Measurements from ENCODE around the gene KIAA0753.

The KIAA0753 gene

GRCh38 chr17:6641247-6641863 is 844 bp upstream of the KIAA0753 start:
- DNase-seq (ENCODE audit: low read depth), result no peak

DNA sequence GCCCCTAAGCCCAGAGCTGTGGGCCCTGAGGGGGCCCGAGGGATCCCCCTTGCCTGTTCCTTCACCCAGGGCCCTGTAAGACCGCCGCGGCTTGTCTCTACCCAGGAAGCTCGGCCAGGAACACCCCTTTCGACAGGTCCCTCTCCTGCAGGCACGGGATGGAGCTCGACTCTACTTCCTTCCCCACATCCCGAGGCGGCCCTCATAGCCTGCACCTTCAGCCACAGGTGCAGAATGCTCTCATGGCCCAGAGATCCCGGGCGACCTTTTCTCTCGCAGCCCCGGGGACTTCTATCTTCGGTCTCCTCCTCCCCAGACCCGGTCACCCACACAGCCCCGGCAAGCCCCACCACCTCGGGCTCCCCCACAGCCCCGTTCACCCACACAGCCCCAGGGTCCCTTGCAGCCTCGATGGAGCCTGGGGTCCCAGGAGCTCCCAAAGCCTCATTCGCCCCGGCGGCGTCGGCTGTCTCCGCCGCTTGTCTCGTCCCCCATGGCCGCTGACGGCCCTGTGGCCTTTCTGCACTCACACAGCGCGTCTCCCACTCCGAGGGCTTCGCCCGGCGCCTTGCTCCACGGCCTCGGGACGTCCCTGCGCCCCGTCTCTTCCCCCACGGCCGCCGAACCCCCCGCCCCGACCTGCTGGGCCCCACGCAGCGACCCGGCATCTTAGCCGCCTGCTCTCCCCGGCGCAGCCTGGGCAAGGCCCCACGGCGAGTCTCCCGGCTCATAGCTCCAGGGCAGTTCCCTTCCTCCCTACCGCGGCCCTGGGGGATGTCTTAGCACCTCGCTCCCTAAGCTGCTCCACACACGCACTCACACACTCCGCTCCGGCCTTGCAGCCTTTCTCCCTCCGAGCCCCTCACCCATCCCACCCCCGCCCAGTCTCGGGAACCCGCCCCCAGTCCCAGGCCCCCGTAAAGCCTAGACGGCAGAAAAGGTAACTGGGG is 650 bp downstream of the KIAA0753 start:
- no peak for DNase-seq (ENCODE audit: low read depth)

DNA sequence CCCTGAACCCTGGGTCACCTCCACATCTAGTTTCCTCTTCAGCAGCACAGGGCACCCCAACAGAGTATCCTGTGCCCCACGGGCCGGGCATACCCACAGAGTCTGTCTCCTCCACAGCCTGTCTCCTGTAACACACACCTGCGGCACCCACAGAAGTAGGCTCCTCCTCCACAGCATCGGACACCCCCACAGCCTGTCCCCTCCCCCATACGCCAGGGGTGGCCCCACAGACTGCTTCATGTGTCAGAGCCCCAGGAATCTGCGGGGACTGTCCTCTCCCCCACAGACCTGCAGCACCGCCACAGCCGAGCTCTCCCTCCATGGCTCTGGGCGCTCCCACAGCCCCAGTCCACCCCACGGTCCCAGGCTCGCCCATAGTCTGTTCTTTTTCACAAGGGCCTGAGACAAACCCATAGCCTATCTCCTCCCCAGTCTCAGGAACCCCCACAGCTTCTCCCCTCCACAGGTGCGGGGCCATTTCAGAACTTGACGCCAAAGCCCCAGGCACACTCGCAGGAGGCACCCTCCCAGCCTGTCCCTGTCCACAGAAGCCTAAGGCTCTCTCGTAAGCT is 1.4 kb downstream of the KIAA0753 start:
- no peak for DNase-seq (ENCODE audit: low read depth)

DNA sequence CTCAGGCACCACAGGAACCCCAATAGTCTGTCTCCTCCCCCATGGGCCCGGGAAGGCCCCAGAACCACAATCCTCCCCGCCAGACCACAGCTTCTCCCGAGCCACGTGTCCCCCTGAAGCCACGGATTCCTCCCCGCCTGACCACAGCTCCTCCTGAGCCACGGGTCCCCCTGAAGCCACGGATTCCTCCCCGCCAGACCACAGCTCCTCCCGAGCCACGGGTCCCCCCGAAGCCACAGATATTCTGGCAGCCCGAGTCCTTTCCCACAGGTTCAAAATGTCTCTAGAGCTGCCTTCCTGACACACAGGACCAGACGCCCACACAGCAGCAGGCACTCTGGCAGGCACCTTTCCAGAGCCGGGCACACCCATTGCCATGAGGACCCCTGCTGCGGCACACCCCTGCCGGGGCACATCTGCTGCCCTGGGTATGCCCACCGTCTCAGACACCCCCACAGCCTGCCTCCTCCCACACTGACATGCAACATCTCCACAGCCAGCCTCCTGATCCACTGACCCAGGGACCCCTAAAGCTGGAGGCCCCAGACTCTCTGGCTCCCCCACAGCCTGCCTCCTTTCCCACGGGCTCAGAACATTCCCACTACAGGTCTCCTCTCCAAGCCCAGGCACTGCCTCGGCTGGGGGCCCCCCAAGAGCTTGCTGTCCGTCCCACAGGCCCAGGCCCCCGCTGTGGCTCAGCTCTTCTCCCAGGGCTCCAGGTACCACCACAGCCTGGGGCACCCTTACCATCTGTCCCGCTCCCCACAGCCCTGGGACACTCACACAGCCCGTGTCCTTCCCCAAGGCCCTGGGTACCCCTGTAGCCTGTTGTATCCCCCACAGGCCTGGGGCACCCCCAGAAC is 2.2 kb downstream of the KIAA0753 start:
- DNase-seq (ENCODE audit: low read depth), result peak; percentile 46

DNA sequence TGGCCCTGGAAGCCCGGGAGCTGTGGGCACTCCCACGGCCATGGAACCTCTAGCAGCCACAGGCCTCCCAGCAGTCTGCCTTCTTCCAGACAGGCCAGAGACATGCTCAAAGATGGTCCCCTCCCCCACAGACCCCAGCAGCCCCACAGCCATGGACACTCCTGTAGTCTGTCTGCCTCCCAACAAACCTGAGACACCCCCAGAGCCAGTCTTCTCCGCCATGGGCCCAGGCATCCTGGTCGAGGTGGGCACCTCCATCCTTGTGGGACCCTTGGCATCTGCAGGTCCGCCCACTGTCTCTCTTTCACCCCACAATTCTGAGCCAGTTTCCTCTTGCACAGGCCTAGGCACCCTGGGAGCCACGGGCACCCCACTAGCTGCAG is 3.1 kb downstream of the KIAA0753 start:
- DNase-seq (ENCODE audit: low read depth), result no peak

GRCh38 chr17:6636616-6637457 is 3.7 kb downstream of the KIAA0753 start:
- DNase-seq (ENCODE audit: low read depth), result no peak

- no peak for DNase-seq (ENCODE audit: low read depth)
Observed at GRCh38 chr17:6636105-6636504, 4.4 kb downstream of the KIAA0753 start.

DNA sequence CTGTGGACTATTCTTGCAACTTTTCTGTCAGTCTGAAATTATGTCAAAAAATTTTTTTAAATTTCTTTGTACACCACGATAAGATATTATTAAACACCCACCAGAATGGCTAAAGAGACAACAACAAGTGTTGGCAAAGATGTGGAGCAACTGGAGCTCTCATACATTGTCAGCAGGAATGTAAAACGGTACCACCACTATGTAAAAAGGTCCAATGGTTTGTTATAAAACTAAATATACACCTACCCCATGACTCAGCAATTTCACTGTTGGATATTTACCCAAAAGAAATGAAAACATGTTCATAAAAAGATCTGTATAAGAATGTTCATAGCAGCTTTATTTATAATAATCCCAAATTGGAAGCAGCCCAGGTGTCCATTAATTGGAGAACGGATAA is 7.2 kb downstream of the KIAA0753 start:
- DNase-seq (ENCODE audit: low read depth), result no peak

DNA sequence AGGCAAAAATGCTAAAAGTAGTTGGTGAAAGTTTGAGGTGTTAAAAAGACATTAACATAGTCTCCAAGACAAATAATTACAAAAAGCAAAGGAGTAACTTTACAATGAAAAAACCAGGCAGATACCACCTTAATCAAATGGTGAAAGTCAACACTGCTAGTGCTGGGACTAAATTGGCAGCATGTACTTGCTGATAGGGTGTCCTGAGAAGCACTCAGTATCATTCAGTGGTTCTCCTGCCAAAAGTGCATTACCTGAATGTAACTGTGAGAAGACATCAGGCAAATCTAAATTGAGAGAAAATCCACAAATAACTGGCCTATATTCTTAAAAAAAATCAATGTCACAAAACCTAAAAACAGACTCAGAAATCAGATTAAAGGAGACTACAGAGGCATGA is 8.0 kb downstream of the KIAA0753 start:
- no peak for DNase-seq (ENCODE audit: low read depth)

- no peak for DNase-seq (ENCODE audit: low read depth)
Observed at GRCh38 chr17:6630390-6630789, 10.1 kb downstream of the KIAA0753 start.

DNA sequence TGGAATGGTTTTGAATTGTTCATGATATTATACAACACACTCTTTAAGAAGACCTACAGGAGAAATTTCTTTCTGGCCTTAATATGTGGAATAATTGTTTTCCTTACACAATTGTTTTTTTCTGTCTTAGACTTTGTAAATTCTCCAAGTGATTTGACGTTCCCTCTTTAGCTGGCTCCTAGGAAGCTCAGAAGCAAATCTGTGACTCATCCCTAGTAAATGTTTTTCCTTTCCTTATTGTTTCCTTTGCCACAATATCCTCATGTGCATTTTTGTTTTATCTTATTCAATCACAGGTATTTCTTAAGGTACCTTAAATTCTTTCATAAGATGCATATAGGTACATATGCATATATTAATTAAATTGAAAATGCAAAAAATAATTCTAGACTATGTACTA is 13.5 kb downstream of the KIAA0753 start:
- no peak for DNase-seq (ENCODE audit: low read depth)

GRCh38 chr17:6626616-6627015 is 13.9 kb downstream of the KIAA0753 start:
- no peak for DNase-seq (ENCODE audit: low read depth)

DNA sequence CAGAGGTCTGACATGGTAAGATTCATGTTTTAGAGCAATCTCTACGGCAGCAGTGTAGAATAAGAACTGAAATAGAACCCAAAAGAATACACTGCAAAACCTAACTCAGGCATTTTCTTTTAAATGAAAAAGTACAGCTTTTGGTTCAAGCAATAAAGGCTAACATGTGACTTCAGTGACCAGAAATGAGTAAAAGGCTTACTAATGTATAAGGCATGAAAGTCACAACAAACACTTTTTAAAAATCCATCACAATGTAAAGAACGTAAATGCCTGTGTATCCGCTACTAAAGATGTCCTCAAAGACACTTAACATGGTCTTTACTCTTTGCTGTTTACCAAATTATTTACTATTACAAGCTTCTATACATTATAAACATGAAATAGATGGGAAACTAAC is 16.6 kb downstream of the KIAA0753 start:
- DNase-seq (ENCODE audit: low read depth), result no peak

- DNase-seq (ENCODE audit: low read depth), result no peak
Observed at GRCh38 chr17:6611231-6611630, 29.3 kb downstream of the KIAA0753 start.

DNA sequence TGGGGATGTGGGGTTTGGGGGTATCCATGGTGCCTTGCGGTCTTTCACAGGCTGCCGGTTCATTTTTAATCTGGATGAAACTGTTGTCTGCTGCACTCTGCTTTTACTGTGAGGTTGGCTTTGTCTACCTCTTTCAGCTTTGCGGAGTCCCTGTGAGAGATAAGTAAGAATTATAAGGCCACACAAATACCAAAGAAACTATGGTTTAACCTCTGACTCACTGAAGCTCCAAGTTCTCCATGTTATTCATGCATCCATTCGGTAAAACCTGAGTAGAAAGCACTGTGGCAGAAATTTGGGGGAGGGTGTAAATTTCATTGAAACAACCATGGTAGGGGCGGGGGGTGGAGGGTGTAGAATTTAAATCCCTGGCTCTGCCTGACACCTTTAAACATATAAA is 30.5 kb downstream of the KIAA0753 start:
- no peak for DNase-seq (ENCODE audit: low read depth)

DNA sequence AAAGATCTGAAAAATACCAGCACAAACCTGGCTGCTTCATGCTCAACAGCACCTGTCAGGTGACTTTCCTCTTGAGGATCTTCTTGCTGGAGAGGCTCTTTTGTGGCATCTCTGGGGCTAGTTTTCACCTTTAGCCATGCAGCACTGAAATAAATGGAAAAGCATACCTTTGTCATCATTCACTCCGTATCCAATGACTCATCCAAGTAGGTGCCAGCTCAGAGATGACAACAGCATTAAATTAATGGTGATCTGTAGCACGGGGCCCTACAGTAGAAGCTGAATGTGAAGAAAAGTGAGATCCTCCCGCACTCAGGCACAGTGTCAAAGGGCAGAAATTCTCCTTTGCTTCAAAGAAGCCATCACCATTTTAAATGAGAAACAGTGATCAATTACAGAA is 32.2 kb downstream of the KIAA0753 start:
- no peak for DNase-seq (ENCODE audit: low read depth)

DNA sequence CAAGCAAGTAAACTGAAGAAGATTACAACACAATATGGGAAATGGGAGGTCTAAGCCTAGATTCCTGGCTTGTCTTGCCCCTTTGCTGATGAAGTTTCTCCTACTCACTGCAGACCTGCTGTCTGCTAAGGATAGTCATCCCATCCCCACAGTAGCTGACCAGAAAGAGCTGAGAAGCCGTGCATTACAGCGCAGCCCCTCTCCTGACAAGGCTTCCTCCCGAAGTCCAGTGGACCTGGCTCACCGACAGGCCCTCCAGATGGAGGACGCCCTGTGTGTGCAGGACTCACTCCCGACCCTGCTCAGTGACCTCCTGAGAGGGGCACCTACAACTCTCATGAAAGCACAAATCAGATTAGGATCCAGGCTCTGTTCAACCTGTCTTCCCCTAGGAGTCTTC is 35.4 kb downstream of the KIAA0753 start:
- no peak for DNase-seq (ENCODE audit: low read depth)

- DNase-seq (ENCODE audit: low read depth), result no peak
Observed at GRCh38 chr17:6603744-6604325, 36.7 kb downstream of the KIAA0753 start.

- DNase-seq (ENCODE audit: low read depth), result no peak
Observed at GRCh38 chr17:6602141-6602540, 38.4 kb downstream of the KIAA0753 start.

GRCh38 chr17:6599364-6599763 is 41.1 kb downstream of the KIAA0753 start:
- no peak for DNase-seq (ENCODE audit: low read depth)

- no peak for DNase-seq (ENCODE audit: low read depth)
Observed at GRCh38 chr17:6597727-6598126, 42.8 kb downstream of the KIAA0753 start.
